Chondrocyte (in vitro differentiated cells): ENCODE results near the gene GTF2H2C_2.
A peak's percentile ranks its signal among the peaks of the same experiment; 100 is the strongest.
"Not testable (repeated sequence)": the region's sequence is repeated elsewhere in the genome, so short reads cannot be mapped to it uniquely, and the experiment has no call there.

Experiments used
- DNase-seq: peaks from one replicate; pipeline ENCODE4 v3.0.0; 2021; ENCODE audit warnings: mixed read lengths, low spot score
- H3K27ac Mint-ChIP-seq: one replicate; pipeline ENCODE4 v1.8.0; 2021; ENCODE audit warnings: mild to moderate bottlenecking, moderate library complexity, mixed read lengths; ENCODE audit not compliant: unreplicated experiment
- H3K27me3 Mint-ChIP-seq: 2 replicates; pipeline ENCODE4 v1.8.0; 2021; ENCODE audit warnings: low read depth, mixed read lengths
- H3K36me3 Mint-ChIP-seq: 2 replicates; pipeline ENCODE4 v1.8.0; 2021; ENCODE audit warnings: low read depth, mixed read lengths
- H3K4me1 Mint-ChIP-seq: 2 replicates; pipeline ENCODE4 v1.8.0; 2021; ENCODE audit warnings: low read depth, mild to moderate bottlenecking, mixed read lengths
- H3K4me3 Mint-ChIP-seq: one replicate; pipeline ENCODE4 v1.8.0; 2021; ENCODE audit warnings: mild to moderate bottlenecking, moderate library complexity, mixed read lengths; ENCODE audit not compliant: unreplicated experiment
- H3K9me3 Mint-ChIP-seq: 2 replicates; pipeline ENCODE4 v1.8.0; 2021; ENCODE audit warnings: low read depth, mixed read lengths
- CTCF ChIP-seq: fragments of 200-600 bp; sonication (generic); IDR thresholded peaks from 2 replicates; pipeline ENCODE4 v1.5.0; 2021; ENCODE audit warnings: antibody characterized with exemption, mild to moderate bottlenecking, moderate library complexity

Gene GTF2H2C_2

GRCh38 chr5:70415117-70415516, at the start of gene GTF2H2C_2:
GTF2H2C_2 (plus strand) TSS chr5:70415368.
- not testable (repeated sequence) for H3K27me3 Mint-ChIP-seq, H3K4me3 Mint-ChIP-seq, H3K9me3 Mint-ChIP-seq, H3K4me1 Mint-ChIP-seq, H3K36me3 Mint-ChIP-seq, DNase-seq, H3K27ac Mint-ChIP-seq

GRCh38 chr5:70400984-70401686, 14.0 kb upstream of the GTF2H2C_2 start:
- TF ChIP-seq CTCF = peak; percentile 31
- not testable (repeated sequence) for H3K27me3 Mint-ChIP-seq, H3K36me3 Mint-ChIP-seq, H3K27ac Mint-ChIP-seq, H3K4me1 Mint-ChIP-seq, H3K9me3 Mint-ChIP-seq
- DNase-seq = peak; percentile 67
- H3K4me3 Mint-ChIP-seq = peak overlapping the region; percentile 59

GRCh38 chr5:70421322-70421721, 6.2 kb downstream of the GTF2H2C_2 start:
- H3K27ac Mint-ChIP-seq, H3K4me1 Mint-ChIP-seq, H3K4me3 Mint-ChIP-seq, DNase-seq, H3K9me3 Mint-ChIP-seq, H3K36me3 Mint-ChIP-seq, H3K27me3 Mint-ChIP-seq: not testable (repeated sequence)

- not testable (repeated sequence) for H3K36me3 Mint-ChIP-seq, H3K27me3 Mint-ChIP-seq, DNase-seq, H3K4me3 Mint-ChIP-seq, H3K4me1 Mint-ChIP-seq, H3K9me3 Mint-ChIP-seq, H3K27ac Mint-ChIP-seq
Observed at GRCh38 chr5:70423215-70423614, 8.0 kb downstream of the GTF2H2C_2 start.

- not testable (repeated sequence) for H3K36me3 Mint-ChIP-seq, H3K9me3 Mint-ChIP-seq, H3K4me1 Mint-ChIP-seq, H3K27me3 Mint-ChIP-seq, DNase-seq, H3K27ac Mint-ChIP-seq, H3K4me3 Mint-ChIP-seq
Observed at GRCh38 chr5:70438518-70438917, 23.4 kb downstream of the GTF2H2C_2 start.

- not testable (repeated sequence) for H3K9me3 Mint-ChIP-seq, H3K27ac Mint-ChIP-seq, H3K4me1 Mint-ChIP-seq, H3K4me3 Mint-ChIP-seq, H3K27me3 Mint-ChIP-seq, DNase-seq, H3K36me3 Mint-ChIP-seq
Observed at GRCh38 chr5:70449565-70449964, 34.4 kb downstream of the GTF2H2C_2 start.

GRCh38 chr5:70451249-70451984, 36.2 kb downstream of the GTF2H2C_2 start:
- H3K9me3 Mint-ChIP-seq, H3K36me3 Mint-ChIP-seq, DNase-seq: not testable (repeated sequence)

GRCh38 chr5:70457093-70457492, 41.9 kb downstream of the GTF2H2C_2 start:
- H3K4me1 Mint-ChIP-seq, H3K27me3 Mint-ChIP-seq, DNase-seq, H3K4me3 Mint-ChIP-seq, H3K27ac Mint-ChIP-seq, H3K36me3 Mint-ChIP-seq, H3K9me3 Mint-ChIP-seq: not testable (repeated sequence)

More at GRCh38 chr5:70451249-70451984, 36.2 kb downstream of the GTF2H2C_2 start:
- H3K27me3 Mint-ChIP-seq, H3K4me1 Mint-ChIP-seq, H3K4me3 Mint-ChIP-seq, H3K27ac Mint-ChIP-seq: not testable (repeated sequence)

GRCh38 chr5:70459188-70459587, 44.0 kb downstream of the GTF2H2C_2 start:
- not testable (repeated sequence) for DNase-seq, H3K4me1 Mint-ChIP-seq, H3K36me3 Mint-ChIP-seq, H3K9me3 Mint-ChIP-seq, H3K27ac Mint-ChIP-seq, H3K27me3 Mint-ChIP-seq, H3K4me3 Mint-ChIP-seq

GRCh38 chr5:70461984-70462383, 46.8 kb downstream of the GTF2H2C_2 start:
- not testable (repeated sequence) for H3K9me3 Mint-ChIP-seq, H3K27ac Mint-ChIP-seq, H3K4me1 Mint-ChIP-seq, DNase-seq, H3K36me3 Mint-ChIP-seq, H3K27me3 Mint-ChIP-seq, H3K4me3 Mint-ChIP-seq

- H3K4me3 Mint-ChIP-seq, DNase-seq, H3K27ac Mint-ChIP-seq, H3K9me3 Mint-ChIP-seq, H3K36me3 Mint-ChIP-seq, H3K4me1 Mint-ChIP-seq, H3K27me3 Mint-ChIP-seq: not testable (repeated sequence)
Observed at GRCh38 chr5:70464019-70464637, 49.0 kb downstream of the GTF2H2C_2 start.
